ENCODE data around the gene PLD6.
A peak's percentile ranks its signal among the peaks of the same experiment; 100 is the strongest.

The PLD6 gene

DNA sequence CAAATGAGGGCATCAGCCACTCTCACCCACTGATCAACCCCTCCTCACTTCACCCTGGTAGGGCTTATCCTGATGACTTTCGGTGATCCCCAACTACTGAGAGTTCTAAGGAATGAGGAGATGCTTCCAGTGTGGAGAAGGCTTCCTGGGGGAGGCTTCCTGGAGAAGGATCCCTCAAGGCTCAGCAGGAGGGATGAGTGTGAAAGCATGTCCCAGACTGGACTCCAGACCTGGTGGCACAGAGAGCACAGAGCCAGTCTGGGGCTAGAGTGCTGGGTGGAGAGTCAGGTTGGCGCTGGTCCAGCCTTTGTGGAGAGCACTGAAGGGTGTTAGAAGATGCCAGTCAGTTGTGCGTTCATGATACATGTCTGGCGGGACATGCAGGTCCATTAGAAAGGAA is 53.7 kb downstream of the PLD6 start:
- no peak for DNase-seq

GRCh38 chr17:17151962-17152361 is 54.2 kb downstream of the PLD6 start:
- DNase-seq = peak in 1 of 2 donors; percentile 29

- no peak for DNase-seq
Observed at GRCh38 chr17:17151541-17151940, 54.6 kb downstream of the PLD6 start.

- DNase-seq = no peak
Observed at GRCh38 chr17:17151055-17151454, 55.1 kb downstream of the PLD6 start.
